ENCODE data around the gene MAMDC2.
"Not testable (repeated sequence)": the region's sequence is repeated elsewhere in the genome, so short reads cannot be mapped to it uniquely, and the experiment has no call there.

The MAMDC2 gene

DNA sequence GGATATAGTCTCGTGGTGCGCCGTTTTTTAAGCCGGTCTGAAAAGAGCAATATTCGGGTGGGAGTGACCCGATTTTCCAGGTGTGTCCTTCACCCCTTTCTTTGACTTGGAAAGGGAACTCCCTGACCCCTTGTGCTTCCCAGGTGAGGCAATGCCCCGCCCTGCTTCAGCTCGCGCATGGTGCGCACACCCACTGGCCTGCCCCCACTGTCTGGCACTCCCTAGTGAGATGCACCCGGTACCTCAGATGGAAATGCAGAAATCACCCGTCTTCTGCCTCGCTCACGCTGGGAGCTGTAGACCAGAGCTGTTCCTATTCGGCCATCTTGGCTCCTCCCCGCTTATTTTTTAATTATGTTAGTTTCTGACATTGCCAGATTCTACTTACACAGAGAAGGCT lies 161.1 kb downstream of the MAMDC2 start:
- not testable (repeated sequence) for DNase-seq (ENCODE audit: low spot score)

DNA sequence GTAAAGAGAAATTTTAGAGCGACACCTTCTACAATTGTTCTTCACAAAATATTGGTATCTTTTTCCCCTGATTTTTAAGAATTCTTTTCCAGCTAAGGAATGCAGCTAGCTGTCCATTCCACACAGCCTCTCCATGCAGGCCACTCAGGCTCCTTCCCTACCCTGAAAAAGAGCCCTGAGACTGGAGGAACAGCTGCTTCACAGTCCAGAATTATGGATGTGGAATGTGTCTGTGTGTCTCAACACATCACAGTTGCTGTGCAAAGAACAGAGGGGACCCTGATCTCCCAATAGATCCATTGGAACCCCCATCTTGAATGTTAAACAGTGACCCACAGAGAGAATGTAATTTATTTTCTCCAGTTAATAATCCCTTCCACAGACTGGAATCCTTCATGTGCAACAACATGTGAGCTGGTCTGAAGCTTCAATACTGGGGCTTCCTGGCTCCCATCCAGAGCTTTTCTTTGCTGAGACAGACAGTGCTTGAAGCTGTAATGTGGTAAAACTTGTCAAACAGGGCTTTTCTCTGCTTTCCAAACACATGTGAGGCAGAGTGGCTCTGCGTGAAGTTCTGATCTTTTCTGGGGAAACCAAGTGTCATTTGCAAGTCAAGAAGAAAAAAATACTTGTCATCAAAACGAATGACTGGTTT lies 161.8 kb downstream of the MAMDC2 start:
- no peak for DNase-seq (ENCODE audit: low spot score)

- DNase-seq (ENCODE audit: low spot score), result no peak
Observed at GRCh38 chr9:70217029-70217428, 173.4 kb downstream of the MAMDC2 start.

DNA sequence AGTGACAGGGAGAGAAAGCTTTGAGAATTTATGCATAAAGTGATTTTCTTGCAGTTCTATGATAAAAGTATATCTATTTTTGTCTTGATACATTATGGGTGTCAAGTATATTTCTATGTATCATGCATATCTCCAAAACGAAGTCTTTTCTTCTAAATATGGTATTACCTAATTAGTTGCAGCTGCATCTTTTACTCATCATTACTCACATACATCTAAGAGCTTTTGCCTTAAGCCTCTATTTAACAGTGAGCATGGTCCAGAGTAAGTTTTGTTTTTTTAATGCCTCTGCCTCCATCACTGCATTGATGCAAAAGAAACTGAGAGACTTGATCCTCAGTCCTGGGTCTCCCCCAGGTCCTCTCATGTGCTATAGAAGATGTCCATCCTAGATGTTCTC lies 175.1 kb downstream of the MAMDC2 start:
- peak; percentile 9 for DNase-seq (ENCODE audit: low spot score)

DNA sequence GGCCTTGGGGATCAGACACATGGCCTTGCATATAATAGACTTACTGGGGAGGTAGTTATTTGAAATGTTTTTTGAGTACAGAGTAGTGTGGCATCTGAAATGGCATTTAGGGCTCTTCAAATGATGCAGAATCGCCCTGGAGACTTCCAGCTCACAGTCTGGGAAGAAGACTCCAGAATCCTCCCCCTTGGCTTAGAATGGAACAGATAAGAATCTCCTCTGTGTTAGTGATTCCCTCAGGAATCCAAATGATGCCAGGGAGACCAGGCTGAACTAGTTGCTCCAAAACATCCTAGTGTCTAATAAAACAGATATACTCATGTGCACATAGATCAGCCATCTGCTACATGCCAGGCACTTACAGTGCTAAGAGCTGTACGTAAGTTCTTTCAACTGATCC lies 176.6 kb downstream of the MAMDC2 start:
- no peak for DNase-seq (ENCODE audit: low spot score)

DNA sequence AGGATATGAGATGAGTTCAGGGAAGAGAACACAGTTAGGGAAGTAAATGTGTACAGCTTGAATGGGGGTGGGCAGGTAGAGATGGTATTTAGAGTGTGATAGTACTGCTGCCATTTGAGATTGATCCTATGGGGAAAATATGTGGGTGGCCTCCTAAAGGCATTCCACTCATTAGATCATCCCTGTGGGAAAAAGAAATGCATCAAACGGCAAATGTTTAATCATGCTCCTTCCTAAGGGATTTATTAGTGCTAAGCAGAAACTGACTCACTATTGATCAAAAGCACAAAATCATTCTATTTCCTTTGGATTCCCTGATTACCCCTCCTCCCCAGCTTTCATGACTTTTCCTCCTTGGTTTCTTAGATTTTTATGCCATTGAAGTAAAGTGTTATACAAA lies 178.7 kb downstream of the MAMDC2 start:
- no peak for DNase-seq (ENCODE audit: low spot score)

DNA sequence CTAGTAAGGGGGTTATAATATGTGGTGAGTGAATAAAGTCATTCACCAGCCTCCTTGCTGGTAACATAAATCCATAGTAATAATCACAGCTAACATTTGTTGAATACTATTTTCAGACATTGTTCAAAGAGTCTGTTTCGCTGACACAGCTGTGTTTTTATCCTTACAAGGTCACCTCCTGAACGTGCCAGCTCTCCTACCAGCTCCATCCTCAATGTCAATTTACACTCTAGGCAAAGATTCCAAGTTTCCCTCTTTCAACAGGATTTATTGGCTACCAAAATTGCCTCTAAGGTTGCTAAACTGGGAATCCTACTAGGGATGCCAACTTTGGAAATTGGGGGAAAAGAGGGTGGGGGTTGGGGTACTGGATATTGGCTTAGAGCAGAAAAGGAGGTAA lies 184.5 kb downstream of the MAMDC2 start:
- DNase-seq (ENCODE audit: low spot score), result no peak

GRCh38 chr9:70228611-70229010 lies 185.0 kb downstream of the MAMDC2 start:
- DNase-seq (ENCODE audit: low spot score), result no peak

- no peak for DNase-seq (ENCODE audit: low spot score)
Observed at GRCh38 chr9:70229026-70229425, 185.4 kb downstream of the MAMDC2 start.

GRCh38 chr9:70229579-70229978 lies 185.9 kb downstream of the MAMDC2 start:
- DNase-seq (ENCODE audit: low spot score), result peak; percentile 10

- no peak for DNase-seq (ENCODE audit: low spot score)
Observed at GRCh38 chr9:70232476-70232875, 188.8 kb downstream of the MAMDC2 start.

DNA sequence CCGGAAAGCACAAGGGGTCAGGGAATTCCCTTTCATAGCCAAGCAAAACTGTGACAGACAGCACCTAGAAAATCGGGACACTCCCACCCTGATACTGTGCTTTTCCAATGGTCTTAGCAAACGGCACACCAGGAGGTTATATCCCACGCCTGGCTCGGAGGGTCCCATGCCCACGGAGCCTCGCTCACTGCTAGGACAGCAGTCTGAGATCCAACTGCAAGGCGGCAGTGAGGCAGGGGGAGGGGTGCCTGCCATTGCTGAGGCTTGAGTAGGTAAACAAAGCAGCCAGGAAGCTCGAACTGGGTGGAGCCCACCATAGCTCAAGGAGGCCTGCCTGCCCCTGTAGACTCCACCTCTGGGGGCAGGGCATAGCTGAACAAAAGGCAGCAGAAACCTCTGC lies 190.6 kb downstream of the MAMDC2 start:
- not testable (repeated sequence) for DNase-seq (ENCODE audit: low spot score)

DNA sequence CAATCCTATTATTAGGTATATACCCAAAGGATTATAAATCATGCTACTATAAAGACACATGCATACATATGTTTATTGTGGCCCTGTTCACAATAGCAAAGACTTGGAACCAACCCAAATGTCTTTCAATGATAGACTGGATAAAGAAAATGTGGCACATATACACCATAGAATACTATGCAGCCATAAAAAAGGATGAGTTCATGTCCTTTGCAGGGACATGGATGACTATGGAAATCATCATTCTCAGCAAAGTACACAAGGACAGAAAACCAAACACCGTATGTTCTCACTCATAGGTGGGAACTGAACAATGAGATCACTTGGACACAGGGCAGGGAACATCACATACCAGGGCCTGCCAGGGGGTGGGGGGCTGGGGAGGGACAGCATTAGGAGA lies 202.3 kb downstream of the MAMDC2 start:
- not testable (repeated sequence) for DNase-seq (ENCODE audit: low spot score)

DNA sequence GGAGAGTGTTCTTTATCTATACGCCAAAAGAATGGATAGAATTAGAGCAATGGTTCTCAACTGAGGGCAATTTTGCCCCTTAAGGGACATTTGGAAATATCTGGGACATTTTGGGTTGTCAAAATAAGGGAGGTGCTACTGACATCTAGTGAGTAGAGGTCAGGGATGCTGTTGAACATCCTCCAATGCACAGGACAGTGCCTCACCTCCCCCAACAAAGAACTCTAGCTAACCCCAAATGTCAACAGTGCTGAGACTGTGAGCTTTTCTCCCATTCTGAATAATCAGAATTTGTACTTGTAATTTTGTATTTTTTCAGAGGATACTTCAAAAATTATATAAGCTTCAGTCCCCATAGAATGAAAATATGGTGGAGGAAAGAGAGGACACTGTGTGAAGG lies 206.6 kb downstream of the MAMDC2 start:
- no peak for DNase-seq (ENCODE audit: low spot score)

- DNase-seq (ENCODE audit: low spot score), result no peak
Observed at GRCh38 chr9:70255486-70255885, 211.8 kb downstream of the MAMDC2 start.

- DNase-seq (ENCODE audit: low spot score), result peak; percentile 32
Observed at GRCh38 chr9:70256123-70256551, 212.5 kb downstream of the MAMDC2 start.

DNA sequence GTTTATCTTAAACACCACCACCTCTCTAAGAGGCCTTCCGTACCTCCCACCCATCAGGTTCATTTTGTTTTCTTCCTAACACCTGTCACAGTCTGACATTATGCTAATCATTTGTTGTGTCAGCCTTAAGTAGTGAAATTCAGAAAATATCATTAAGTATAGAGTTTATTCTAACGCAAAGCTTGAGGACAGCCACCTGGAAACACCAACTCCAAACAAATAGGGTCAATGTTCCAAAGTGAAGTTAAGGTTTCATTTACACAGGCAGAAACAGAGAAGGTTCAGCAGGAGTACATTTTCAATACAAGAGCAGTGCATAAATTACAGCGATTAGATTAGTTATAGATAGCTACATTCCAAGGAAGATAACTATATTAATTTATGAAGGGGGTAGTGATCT lies 213.9 kb downstream of the MAMDC2 start:
- no peak for DNase-seq (ENCODE audit: low spot score)

DNA sequence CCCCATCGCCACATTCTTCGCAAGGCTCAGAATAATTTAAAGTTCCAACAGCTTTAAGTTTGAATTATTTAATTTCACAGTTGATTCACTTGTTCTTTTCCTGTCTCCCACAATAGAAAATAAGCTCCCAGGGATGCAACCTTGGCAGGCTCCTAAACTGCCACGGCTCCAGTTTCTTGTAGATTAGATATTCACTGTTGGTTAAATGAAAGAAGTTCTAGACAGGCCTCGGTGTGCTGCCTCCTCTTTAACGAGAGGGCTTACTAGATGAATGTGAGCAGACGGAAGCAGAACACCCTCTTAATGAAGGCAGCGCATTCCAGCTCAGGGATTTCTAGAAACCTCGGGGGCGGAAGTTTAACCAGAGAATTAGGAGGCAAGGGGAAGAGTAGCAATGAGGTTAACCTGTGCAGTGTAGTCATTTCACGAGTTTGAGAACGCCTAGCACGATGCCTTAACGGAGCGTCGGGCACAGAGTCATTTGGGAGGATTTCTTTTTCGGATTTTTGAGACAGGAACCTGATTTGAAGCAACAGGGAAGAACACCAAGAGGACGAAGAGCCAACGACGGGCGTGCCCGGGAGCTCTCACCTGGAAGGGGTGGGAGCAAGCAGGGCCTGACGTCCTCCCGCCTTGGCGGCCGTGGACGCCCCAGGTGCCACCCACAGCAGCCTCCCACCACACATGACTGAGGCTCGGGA lies 214.5 kb downstream of the MAMDC2 start:
- peak; percentile 18 for DNase-seq (ENCODE audit: low spot score)

- peak; percentile 88 for DNase-seq (ENCODE audit: low spot score)
Observed at GRCh38 chr9:70258692-70259511, 215.3 kb downstream of the MAMDC2 start, which contains the start of gene SMC5. Gene SMC5, plus strand, starts transcription at chr9:70258978. Its CDS starts 101 bp downstream, at chr9:70259079.

- DNase-seq (ENCODE audit: low spot score), result no peak
Observed at GRCh38 chr9:70259512-70259802, 215.8 kb downstream of the MAMDC2 start.

DNA sequence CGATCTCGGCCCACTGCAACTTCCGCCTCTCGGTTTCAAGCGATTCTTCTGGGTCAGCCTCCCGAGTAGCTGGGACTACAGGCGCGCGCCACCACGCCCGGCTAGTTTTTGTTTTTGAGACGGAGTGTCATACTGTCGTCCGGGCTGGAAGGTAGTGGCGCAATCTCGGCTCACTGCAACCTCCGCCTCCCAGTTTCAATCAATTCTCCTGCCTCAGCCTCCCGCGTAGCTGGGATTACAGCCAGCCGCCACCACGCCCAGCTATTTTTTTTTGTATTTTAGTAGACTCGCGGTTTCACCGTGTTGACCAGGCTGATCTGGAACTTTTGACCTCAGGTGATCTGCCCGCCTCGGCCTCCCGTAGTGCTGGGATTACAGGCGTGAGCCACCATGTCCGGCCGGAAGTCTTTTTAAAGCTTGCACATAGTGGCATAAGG lies 216.4 kb downstream of the MAMDC2 start:
- no peak for DNase-seq (ENCODE audit: low spot score)

DNA sequence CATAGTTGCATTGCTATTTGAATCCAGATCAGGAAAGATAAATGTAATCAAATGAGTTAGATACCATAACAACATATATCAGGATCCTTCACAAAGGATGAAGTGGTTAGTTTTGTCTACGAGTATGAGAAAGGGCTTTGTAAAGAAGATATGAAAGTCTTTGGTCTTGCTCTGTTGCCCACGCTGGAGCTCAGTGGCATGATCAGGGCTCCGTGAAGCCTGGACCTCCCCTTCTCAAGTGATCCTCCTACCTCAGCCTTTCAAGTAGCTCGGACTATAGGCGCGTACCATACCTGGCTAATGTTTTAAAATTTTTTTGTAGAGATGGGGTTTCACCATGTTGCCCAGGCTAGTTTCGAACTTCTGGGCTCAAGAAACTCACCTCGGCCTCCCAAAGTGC lies 217.0 kb downstream of the MAMDC2 start:
- DNase-seq (ENCODE audit: low spot score), result no peak
